Measurements from ENCODE around the gene STUM.
"Not testable (repeated sequence)": the region's sequence is repeated elsewhere in the genome, so short reads cannot be mapped to it uniquely, and the experiment has no call there.

The STUM gene

DNA sequence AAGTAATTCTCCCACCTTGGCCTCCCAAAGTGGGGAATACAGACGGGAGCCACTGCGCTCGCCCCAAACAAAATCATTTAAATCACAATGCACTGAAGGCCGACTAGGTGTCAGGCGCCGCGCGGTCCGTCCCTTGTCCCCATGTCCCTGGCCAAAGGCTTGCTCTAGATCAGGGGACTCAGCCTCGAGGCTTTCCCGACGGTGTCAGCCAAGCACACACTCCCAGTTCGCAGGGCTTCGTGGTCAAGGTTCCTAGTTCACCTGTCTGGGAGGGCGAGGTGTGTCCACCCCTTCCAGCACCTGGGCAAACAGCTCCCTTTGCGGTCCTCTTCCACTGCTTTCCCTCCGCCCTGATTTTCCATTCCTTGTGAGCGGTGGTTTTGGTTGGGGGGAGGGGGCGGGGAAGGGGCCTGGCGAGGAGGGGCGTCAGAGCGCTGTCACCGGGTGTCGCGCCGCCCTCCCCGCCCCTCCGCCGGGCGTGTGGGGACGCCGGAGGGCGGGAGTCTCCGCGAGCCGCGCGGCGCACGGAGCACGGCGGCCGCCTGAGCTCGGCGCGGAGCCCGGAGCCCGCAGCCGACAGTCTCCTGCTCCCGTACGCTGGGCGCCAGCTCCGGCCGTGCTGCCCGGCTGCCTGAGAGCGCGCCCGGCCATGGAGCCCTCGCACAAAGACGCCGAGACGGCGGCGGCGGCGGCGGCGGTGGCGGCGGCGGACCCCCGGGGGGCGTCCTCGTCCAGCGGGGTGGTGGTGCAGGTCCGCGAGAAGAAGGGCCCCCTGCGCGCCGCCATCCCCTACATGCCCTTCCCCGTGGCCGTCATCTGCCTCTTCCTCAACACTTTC lies at the start of gene STUM:
STUM (plus strand) TSS at position 509 of the 838 bp plus-strand sequence; CDS start at position 650, 141 bp downstream.
- Histone ChIP-seq H3K9me3 (no peaks in the 10 kb centered on the region), H3K4me3 (peak within 1 kb of the TSS; percentile 69), H3K4me2 (peak within 1 kb of the TSS; percentile 98), H3K27ac (no peak within 1 kb of the TSS), H3K4me1 (peaks cover 23% of the 10 kb centered on the region), H3K27me3 (peaks cover 45% of the 10 kb centered on the region), H4K20me1 (peaks cover 21% of the 10 kb centered on the region), H3K9ac (peak within 1 kb of the TSS; percentile 42; the same call in 1 of the 2 replicates), H3K36me3 (no peaks in the 10 kb centered on the region)
- no peak for TF ChIP-seq Cebpa-rat (IDR thresholded peaks at IDR 0.05)

- not testable (repeated sequence) for H4K20me1 ChIP-seq, H3K27ac ChIP-seq, H3K9me3 ChIP-seq, H3K27me3 ChIP-seq, H3K4me2 ChIP-seq, H3K9ac ChIP-seq, H3K4me1 ChIP-seq, H3K36me3 ChIP-seq, H3K4me3 ChIP-seq
Measured at GRCh38 chr1:226499699-226500098, 48.9 kb upstream of the STUM start.

- Histone ChIP-seq H3K4me2 (no peak overlapping the region), H3K4me3 (no peak overlapping the region), H3K27me3 (no peaks in the 10 kb centered on the region), H4K20me1 (no peaks in the 10 kb centered on the region), H3K9ac (no peak overlapping the region), H3K9me3 (no peaks in the 10 kb centered on the region), H3K4me1 (no peaks in the 10 kb centered on the region), H3K36me3 (no peaks in the 10 kb centered on the region), H3K27ac (no peak overlapping the region)
- no peak for TF ChIP-seq Cebpa-rat (IDR thresholded peaks at IDR 0.05)
Measured at GRCh38 chr1:226506021-226506420, 42.5 kb upstream of the STUM start.

- Histone ChIP-seq H4K20me1 (no peaks in the 10 kb centered on the region), H3K4me2 (no peak overlapping the region), H3K36me3 (no peaks in the 10 kb centered on the region), H3K9ac (no peak overlapping the region), H3K9me3 (no peaks in the 10 kb centered on the region), H3K4me1 (no peaks in the 10 kb centered on the region), H3K27me3 (no peaks in the 10 kb centered on the region), H3K4me3 (no peak overlapping the region), H3K27ac (no peak overlapping the region)
- no peak for TF ChIP-seq Cebpa-rat (IDR thresholded peaks at IDR 0.05)
Measured at GRCh38 chr1:226506921-226507320, 41.6 kb upstream of the STUM start.

GRCh38 chr1:226510453-226510852 lies 38.1 kb upstream of the STUM start:
- TF ChIP-seq Cebpa-rat (IDR thresholded peaks at IDR 0.05) = no peak
- Histone ChIP-seq H3K27me3 (no peaks in the 10 kb centered on the region), H3K27ac (no peak overlapping the region), H4K20me1 (no peaks in the 10 kb centered on the region), H3K4me1 (no peaks in the 10 kb centered on the region), H3K4me3 (no peak overlapping the region), H3K9me3 (no peaks in the 10 kb centered on the region), H3K4me2 (no peak overlapping the region), H3K36me3 (no peaks in the 10 kb centered on the region), H3K9ac (no peak overlapping the region)

- Histone ChIP-seq H3K27ac (no peak overlapping the region), H3K27me3 (no peaks in the 10 kb centered on the region), H3K4me3 (no peak overlapping the region), H3K4me1 (0 out of 2 replicates have a peak, but pooled peaks cover 3% of the 10 kb centered on the region), H3K36me3 (no peaks in the 10 kb centered on the region), H3K9me3 (no peaks in the 10 kb centered on the region), H3K9ac (no peak overlapping the region), H4K20me1 (no peaks in the 10 kb centered on the region), H3K4me2 (no peak overlapping the region)
- no peak for TF ChIP-seq Cebpa-rat (IDR thresholded peaks at IDR 0.05)
Measured at GRCh38 chr1:226511296-226511695, 37.3 kb upstream of the STUM start.

GRCh38 chr1:226512076-226512728 lies 36.4 kb upstream of the STUM start:
- H3K4me2 ChIP-seq = no peak overlapping the region
- no peaks in the 10 kb centered on the region for H3K27me3 ChIP-seq
- no peaks in the 10 kb centered on the region for H3K9me3 ChIP-seq
- H3K36me3 ChIP-seq = no peaks in the 10 kb centered on the region
- no peak overlapping the region for H3K9ac ChIP-seq
- no peak overlapping the region for H3K4me3 ChIP-seq
- no peak overlapping the region for H3K27ac ChIP-seq
- no peak for TF ChIP-seq Cebpa-rat (IDR thresholded peaks at IDR 0.05)
- H4K20me1 ChIP-seq = no peaks in the 10 kb centered on the region
- H3K4me1 ChIP-seq = 0 out of 2 replicates have a peak, but pooled peaks cover 3% of the 10 kb centered on the region

DNA sequence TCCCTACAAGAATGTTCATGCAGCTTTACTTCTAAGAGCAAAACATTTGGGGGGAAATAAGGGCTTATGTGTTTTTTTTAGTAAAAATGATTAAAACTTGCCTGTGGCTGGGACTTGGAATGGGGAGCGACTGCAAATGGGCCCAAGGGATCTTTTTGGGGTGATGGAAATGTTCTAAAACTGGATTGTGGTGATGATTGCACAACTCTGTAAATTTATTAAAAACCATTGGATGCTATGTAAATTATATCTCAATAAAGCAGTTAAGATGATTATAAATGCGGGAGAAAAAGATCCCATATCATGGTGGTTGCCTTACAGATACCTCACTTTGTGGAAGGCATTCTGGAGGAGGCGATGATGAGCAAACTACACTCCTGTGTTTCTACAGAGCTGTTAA lies 30.2 kb upstream of the STUM start:
- Histone ChIP-seq H3K9ac (no peak overlapping the region), H3K27ac (no peak overlapping the region), H3K4me3 (no peak overlapping the region), H3K4me2 (no peak overlapping the region), H3K27me3 (no peaks in the 10 kb centered on the region), H3K9me3 (no peaks in the 10 kb centered on the region), H3K36me3 (no peaks in the 10 kb centered on the region), H4K20me1 (no peaks in the 10 kb centered on the region), H3K4me1 (peaks cover 17% of the 10 kb centered on the region)
- TF ChIP-seq Cebpa-rat (IDR thresholded peaks at IDR 0.05) = no peak

GRCh38 chr1:226519135-226519534 lies 29.4 kb upstream of the STUM start:
- no peaks in the 10 kb centered on the region for H3K27me3 ChIP-seq
- no peak overlapping the region for H3K4me3 ChIP-seq

More at GRCh38 chr1:226519135-226519534, 29.4 kb upstream of the STUM start:
- Histone ChIP-seq H3K36me3 (no peaks in the 10 kb centered on the region), H3K9ac (no peak overlapping the region), H3K27ac (no peak overlapping the region), H3K9me3 (no peaks in the 10 kb centered on the region), H4K20me1 (no peaks in the 10 kb centered on the region), H3K4me2 (no peak overlapping the region), H3K4me1 (peaks cover 17% of the 10 kb centered on the region)
- TF ChIP-seq Cebpa-rat (IDR thresholded peaks at IDR 0.05) = no peak

Measured in BLaER1 (cell line).